IPS-15b (cell line): Measurements from ENCODE around the gene RCOR3.
"Not testable (repeated sequence)": the region's sequence is repeated elsewhere in the genome, so short reads cannot be mapped to it uniquely, and the experiment has no call there.

Source experiments
- H3K27me3 ChIP-seq: one replicate; pipeline ENCODE4 v1.6.1; 2013; ENCODE audit warnings: low read length; ENCODE audit not compliant: control insufficient read depth, insufficient read depth
- H3K36me3 ChIP-seq: one replicate; pipeline ENCODE4 v1.6.1; 2013; ENCODE audit warnings: low read length; ENCODE audit not compliant: control insufficient read depth, insufficient read depth
- H3K4me1 ChIP-seq: one replicate; pipeline ENCODE4 v1.6.1; 2013; ENCODE audit warnings: mild to moderate bottlenecking, low read length; ENCODE audit not compliant: control insufficient read depth, insufficient read depth
- H3K4me3 ChIP-seq: one replicate; pipeline ENCODE4 v1.5.1; 2013; ENCODE audit warnings: low read depth, low read length
- H3K9ac ChIP-seq: one replicate; pipeline ENCODE4 v1.6.1; 2013; ENCODE audit warnings: low read depth, mild to moderate bottlenecking, low read length
- H3K9me3 ChIP-seq: one replicate; pipeline ENCODE4 v1.6.1; 2013; ENCODE audit warnings: mild to moderate bottlenecking, low read length; ENCODE audit not compliant: control insufficient read depth, insufficient read depth

The RCOR3 gene

DNA sequence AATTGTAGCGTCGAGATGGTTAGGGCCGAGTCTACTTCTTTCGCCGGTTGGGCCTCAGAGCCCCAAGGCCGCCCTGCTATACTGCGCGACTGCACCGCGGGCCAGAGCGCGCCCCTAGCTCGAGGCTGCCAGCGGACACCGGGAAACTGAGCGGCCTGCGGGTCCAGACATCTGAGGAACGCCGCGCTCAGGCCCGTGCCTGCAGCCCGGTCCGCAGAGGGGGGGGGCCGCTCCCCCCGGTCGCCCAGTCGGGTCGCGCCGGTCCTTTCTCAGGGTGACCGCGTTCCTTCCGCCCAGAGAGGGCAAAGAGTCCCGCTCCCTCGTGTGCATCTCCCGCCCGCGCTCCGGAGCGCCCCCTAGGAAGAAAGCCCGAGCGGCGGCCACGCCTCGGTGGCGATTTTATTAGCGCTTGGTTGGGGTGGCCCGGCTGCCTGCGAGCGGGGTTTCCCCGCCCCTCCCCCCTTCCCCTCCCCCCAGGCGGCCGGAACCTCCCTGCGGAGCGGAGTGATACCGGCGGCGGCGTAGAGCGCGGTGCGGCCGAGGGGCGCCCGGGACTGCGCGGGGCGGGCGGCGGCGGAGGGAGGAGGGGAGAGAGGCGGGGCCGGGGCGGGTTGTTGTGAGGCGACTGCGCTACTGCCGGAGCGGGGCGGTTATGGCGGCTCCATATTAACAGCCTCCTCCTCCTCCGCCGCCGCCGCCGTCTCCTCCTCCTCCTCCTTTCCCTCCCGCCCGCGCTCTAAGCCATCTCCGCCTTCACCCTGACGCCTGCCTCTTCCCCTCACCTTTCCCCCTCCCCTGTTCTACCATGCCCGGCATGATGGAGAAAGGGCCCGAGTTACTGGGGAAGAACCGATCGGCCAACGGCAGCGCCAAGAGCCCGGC, at the start of gene RCOR3:
Gene RCOR3 (plus strand): TSS at position 611 of the 882 bp plus-strand sequence. CDS start 195 bp downstream, at position 806.
- Histone ChIP-seq H3K4me1 (peaks cover 13% of the 10 kb centered on the region), H3K27me3 (no peaks in the 10 kb centered on the region), H3K4me3 (peak within 1 kb of the TSS; percentile 98), H3K9ac (peak within 1 kb of the TSS; percentile 99), H3K36me3 (no peaks in the 10 kb centered on the region), H3K9me3 (no peaks in the 10 kb centered on the region)

DNA sequence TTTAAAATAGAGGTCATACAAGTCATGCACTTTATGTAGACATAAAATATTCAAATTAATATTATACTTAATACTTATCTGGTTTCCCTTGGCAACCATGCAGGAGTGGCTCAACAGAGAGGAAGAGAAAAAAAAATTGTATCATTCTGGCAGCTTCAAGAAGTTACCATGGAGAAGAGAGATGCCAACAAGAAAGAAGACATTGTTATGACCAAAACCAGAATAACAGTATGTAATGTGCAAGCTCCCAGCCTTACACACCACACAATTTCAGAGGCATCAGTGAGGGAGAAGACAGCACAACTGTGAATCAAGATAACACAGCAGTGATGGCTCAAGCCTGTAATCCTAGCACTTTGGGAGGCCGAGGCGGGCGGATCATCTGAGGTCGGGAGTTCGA, 49.1 kb upstream of the RCOR3 start:
- H3K36me3 ChIP-seq, result no peaks in the 10 kb centered on the region
- H3K4me3 ChIP-seq, result no peak overlapping the region
- H3K27me3 ChIP-seq, result no peaks in the 10 kb centered on the region

DNA sequence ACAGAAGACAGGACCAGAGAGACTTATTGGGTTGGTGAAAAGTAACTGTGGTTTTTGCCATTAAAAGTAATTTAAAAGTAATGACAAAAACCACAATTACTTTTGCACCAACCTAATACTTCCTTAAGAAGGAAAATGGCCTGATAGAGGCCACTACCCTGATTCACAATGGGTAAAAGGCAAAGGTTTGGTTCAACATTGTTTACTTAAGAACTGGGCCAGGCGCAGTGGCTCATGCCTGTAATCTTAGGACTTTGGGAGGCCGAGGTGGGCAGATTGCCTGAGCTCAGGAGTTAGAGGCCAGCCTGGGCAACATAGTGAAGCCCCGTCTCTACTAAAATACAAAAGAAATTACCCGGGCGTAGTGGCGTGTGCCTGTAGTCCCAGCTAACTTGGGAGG, 48.2 kb upstream of the RCOR3 start:
- no peaks in the 10 kb centered on the region for H3K36me3 ChIP-seq
- no peak overlapping the region for H3K9ac ChIP-seq
- H3K4me3 ChIP-seq, result no peak overlapping the region
- H3K9me3 ChIP-seq, result no peaks in the 10 kb centered on the region
- no peaks in the 10 kb centered on the region for H3K27me3 ChIP-seq
- H3K4me1 ChIP-seq, result no peaks in the 10 kb centered on the region

More for the DNA sequence above, 49.1 kb upstream of the RCOR3 start:
- Histone ChIP-seq H3K4me1 (no peaks in the 10 kb centered on the region), H3K9me3 (no peaks in the 10 kb centered on the region), H3K9ac (no peak overlapping the region)

DNA sequence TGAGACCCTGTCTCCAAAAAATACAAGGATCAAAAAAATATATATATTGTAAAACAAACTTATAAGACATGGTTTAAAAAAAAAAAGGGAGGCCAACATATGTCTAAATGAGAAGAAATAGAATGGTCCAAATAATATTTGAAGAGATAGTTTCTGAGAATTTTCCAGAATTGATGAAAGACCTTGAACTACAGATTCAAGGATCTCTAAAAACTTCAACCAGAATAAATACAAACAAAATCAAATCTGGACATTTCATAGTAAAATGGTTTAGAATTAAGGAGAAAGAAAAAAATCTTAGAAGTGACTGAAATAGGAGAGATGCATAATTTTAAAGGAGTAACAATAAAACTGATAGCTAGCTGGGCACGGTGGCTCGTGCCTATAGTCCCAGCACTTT, 45.5 kb upstream of the RCOR3 start:
- Histone ChIP-seq H3K9ac (no peak overlapping the region), H3K4me1 (no peaks in the 10 kb centered on the region), H3K36me3 (no peaks in the 10 kb centered on the region), H3K9me3 (no peaks in the 10 kb centered on the region), H3K4me3 (no peak overlapping the region), H3K27me3 (no peaks in the 10 kb centered on the region)

- Histone ChIP-seq H3K4me3 (no peak overlapping the region), H3K9ac (no peak overlapping the region), H3K36me3 (no peaks in the 10 kb centered on the region), H3K9me3 (no peaks in the 10 kb centered on the region), H3K4me1 (no peaks in the 10 kb centered on the region), H3K27me3 (no peaks in the 10 kb centered on the region)
Observed at GRCh38 chr1:211215577-211215976, 43.6 kb upstream of the RCOR3 start.

DNA sequence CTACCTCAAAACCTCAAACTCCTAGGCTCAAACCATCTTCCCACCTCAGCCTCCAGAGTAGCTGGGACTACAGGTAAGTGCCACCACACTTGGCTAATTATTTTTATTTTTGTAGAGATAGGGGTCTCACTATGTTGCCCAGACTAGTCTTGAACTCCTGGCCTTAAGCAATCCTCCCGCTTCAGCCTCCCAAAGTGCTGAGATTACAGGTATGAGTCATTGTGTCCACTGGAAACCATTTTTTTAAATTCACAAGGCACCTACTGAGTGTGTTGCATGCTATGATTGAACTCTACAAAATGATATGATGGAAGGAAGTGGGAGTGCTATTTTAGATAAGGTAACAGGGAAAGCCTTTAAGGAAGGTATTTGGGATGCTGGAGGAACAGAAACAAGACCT, 41.8 kb upstream of the RCOR3 start:
- Histone ChIP-seq H3K9me3 (no peaks in the 10 kb centered on the region), H3K36me3 (no peaks in the 10 kb centered on the region), H3K4me3 (no peak overlapping the region), H3K4me1 (no peaks in the 10 kb centered on the region), H3K9ac (no peak overlapping the region), H3K27me3 (no peaks in the 10 kb centered on the region)

- not testable (repeated sequence) for H3K36me3 ChIP-seq, H3K9me3 ChIP-seq, H3K9ac ChIP-seq, H3K4me3 ChIP-seq, H3K27me3 ChIP-seq, H3K4me1 ChIP-seq
Observed at GRCh38 chr1:211222469-211223234, 36.5 kb upstream of the RCOR3 start.

DNA sequence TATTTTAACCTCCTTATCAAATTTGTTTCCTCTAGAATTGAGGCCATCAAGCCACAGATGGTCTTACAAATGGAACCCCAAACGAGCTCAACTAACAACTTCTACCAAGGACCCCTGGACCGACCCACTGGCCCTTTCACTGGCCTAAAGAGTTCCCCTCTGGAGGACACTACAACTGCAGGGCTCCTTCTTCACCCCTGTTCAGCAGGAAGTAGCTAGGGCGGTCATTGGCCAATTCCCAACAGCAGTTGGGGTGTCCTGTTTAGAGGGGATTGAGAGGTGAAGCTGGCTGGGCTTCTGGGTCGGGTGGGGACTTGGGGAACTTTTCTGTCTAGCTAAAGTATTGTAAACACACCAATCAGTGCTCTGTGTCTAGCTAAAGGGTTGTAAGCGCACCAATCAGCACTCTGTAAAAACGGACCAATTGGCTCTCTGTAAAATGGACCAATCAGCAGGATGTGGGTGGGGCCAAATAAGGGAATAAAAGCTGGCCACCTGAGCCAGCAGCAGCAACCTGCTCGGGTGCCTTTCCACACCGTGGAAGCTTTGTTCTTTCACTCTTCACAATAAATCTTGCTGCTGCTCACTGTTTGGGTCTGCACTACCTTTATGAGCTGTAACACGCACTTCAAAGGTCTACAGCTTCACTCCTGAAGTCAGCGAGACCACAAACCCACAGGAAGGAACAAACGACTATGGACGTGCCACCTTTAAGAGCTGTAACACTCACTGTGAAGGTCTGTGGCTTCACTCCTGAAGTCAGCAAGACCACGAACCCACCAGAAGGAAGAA, 30.4 kb upstream of the RCOR3 start:
- H3K4me3 ChIP-seq, H3K27me3 ChIP-seq, H3K9me3 ChIP-seq, H3K9ac ChIP-seq, H3K4me1 ChIP-seq, H3K36me3 ChIP-seq: not testable (repeated sequence)

GRCh38 chr1:211229365-211229759, 29.8 kb upstream of the RCOR3 start:
- H3K4me3 ChIP-seq, result no peak overlapping the region
- no peaks in the 10 kb centered on the region for H3K4me1 ChIP-seq
- no peaks in the 10 kb centered on the region for H3K27me3 ChIP-seq
- no peaks in the 10 kb centered on the region for H3K36me3 ChIP-seq
- H3K9me3 ChIP-seq, result no peaks in the 10 kb centered on the region
- no peak overlapping the region for H3K9ac ChIP-seq

- Histone ChIP-seq H3K27me3 (no peaks in the 10 kb centered on the region), H3K36me3 (no peaks in the 10 kb centered on the region), H3K9ac (no peak overlapping the region), H3K4me1 (no peaks in the 10 kb centered on the region), H3K9me3 (no peaks in the 10 kb centered on the region), H3K4me3 (no peak overlapping the region)
Observed at GRCh38 chr1:211231873-211232272, 27.3 kb upstream of the RCOR3 start.

DNA sequence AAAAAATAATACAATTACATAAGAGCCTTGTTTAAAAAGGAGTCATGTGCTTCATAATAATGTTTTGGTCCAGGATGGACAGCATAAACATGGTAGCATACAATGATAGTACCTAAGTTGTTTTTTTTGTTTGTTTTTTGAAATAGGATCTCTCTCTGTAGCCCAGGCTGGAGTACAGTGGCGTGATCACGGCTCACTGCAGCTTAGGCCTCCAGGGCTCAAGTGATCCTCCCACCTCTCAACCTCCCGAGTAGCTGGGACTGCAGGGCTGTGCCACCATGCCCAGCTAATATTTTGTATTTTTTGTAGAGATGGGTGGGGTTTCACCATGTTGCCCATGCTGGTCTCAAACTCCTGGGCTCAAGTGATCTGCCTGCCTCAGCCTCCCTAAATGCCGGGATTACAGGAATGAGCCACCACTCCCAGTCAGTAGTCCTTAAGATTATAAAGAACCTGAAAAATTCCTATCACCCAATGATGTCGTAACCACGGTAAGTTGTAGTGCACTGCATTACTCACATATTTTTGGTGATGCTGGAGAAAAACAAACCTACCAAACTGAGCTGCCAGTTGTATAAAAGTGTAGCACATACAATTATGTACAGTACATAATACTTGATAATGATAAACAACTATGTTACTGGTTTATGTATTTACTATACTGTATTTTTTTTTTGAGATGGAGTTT, 22.4 kb upstream of the RCOR3 start:
- H3K27me3 ChIP-seq, result no peaks in the 10 kb centered on the region
- H3K4me3 ChIP-seq, result no peak overlapping the region
- no peaks in the 10 kb centered on the region for H3K36me3 ChIP-seq
- H3K4me1 ChIP-seq, result no peaks in the 10 kb centered on the region
- H3K9ac ChIP-seq, result no peak overlapping the region
- no peaks in the 10 kb centered on the region for H3K9me3 ChIP-seq
